ENCODE data around the gene ITSN2.
"Not testable (repeated sequence)": the region's sequence is repeated elsewhere in the genome, so short reads cannot be mapped to it uniquely, and the experiment has no call there.

GRCh38 chr2:24339098-24339497, 21.2 kb downstream of the ITSN2 start:
- not testable (repeated sequence) for TF ChIP-seq CTCF (IDR thresholded peaks at IDR 0.05); POLR2A (IDR thresholded peaks at IDR 0.05); POLR2AphosphoS5 (IDR thresholded peaks at IDR 0.05; ENCODE audit: insufficient read depth in 1 of 2, low read depth in 1 of 2)
